GM10248 (cell line): ENCODE results near the gene NSD1.
"Not testable (repeated sequence)": the region's sequence is repeated elsewhere in the genome, so short reads cannot be mapped to it uniquely, and the experiment has no call there.

Source experiments
- CTCF ChIA-PET: fragments of 300-600 bp; sonication (Branson Sonifier 250); formaldehyde crosslinking; extraction: SDS; loops from one replicate; lab custom pipeline; 2021; ENCODE audit warnings: antibody characterized with exemption; lab: Yijun Ruan, JAX
- POLR2A ChIA-PET: fragments of 350-650 bp; sonication (Branson Sonifier 250); formaldehyde crosslinking; extraction: SDS; loops from one replicate; lab custom pipeline; 2020; ENCODE audit warnings: antibody characterized with exemption; lab: Yijun Ruan, JAX
- DNase-seq: peaks from one replicate; pipeline ENCODE4 v3.0.0; 2012; ENCODE audit errors: extremely low spot score
- CTCF ChIP-seq: IDR thresholded peaks from 2 replicates; pipeline ENCODE4 v1.5.1; 2012; ENCODE audit warnings: mild to moderate bottlenecking, low read depth; ENCODE audit errors: extremely low read depth, missing control alignments, control extremely low read depth

Gene NSD1

GRCh38 chr5:177241768-177242167 lies 108.2 kb downstream of the NSD1 start:
- no peak for TF ChIP-seq CTCF
- POLR2A ChIA-PET, result no interaction called here
- CTCF ChIA-PET, result interaction anchor here (1.8 kb wide), 1 partner anchor 11 kb away, joined by 6 read pairs; no protein-coding TSS in a partner anchor
- no peak for DNase-seq

- no peak for DNase-seq
- no peak for TF ChIP-seq CTCF
- ChIA-PET CTCF (interaction anchor here (0.9 to 1.8 kb wide), 2 partner anchors 10 to 29 kb away, joined by 3 to 6 read pairs; no protein-coding TSS in a partner anchor), POLR2A (no interaction called here)
Observed at GRCh38 chr5:177242304-177242703, 108.7 kb downstream of the NSD1 start.

- no peak for TF ChIP-seq CTCF
- ChIA-PET CTCF (interaction anchor here (0.7 to 2.0 kb wide), 3 partner anchors 16 to 136 kb away, joined by 3 to 10 read pairs (median 8); no protein-coding TSS in a partner anchor), POLR2A (no interaction called here)
- DNase-seq, result no peak
Observed at GRCh38 chr5:177249761-177250537, 116.4 kb downstream of the NSD1 start.

GRCh38 chr5:177253252-177253651 lies 119.7 kb downstream of the NSD1 start:
- CTCF ChIA-PET, result interaction anchor here (1.2 to 1.5 kb wide), 5 partner anchors 8 to 139 kb away, joined by 3 to 6 read pairs (median 3); no protein-coding TSS in a partner anchor
- no peak for TF ChIP-seq CTCF
- DNase-seq, result no peak
- POLR2A ChIA-PET, result no interaction called here

- ChIA-PET POLR2A (no interaction called here), CTCF (no interaction called here)
- no peak for TF ChIP-seq CTCF
- DNase-seq, result no peak
Observed at GRCh38 chr5:177256296-177256695, 122.7 kb downstream of the NSD1 start.

- CTCF ChIA-PET, DNase-seq, POLR2A ChIA-PET: not testable (repeated sequence)
Observed at GRCh38 chr5:177258711-177259110, 125.1 kb downstream of the NSD1 start.

- DNase-seq, result no peak
- POLR2A ChIA-PET, result no interaction called here
- CTCF ChIA-PET, result no interaction called here
- TF ChIP-seq CTCF, result no peak
Observed at GRCh38 chr5:177260961-177261360, 127.4 kb downstream of the NSD1 start.
